HG02981 (cell line): ENCODE data around the gene VHLL.

Experiments
- ATAC-seq: cut with Tn5 transposase; IDR thresholded peaks from one replicate; pipeline ENCODE4 v1.9.1; 2021; ENCODE audit warnings: mild to moderate bottlenecking, moderate library complexity; ENCODE audit not compliant: unreplicated experiment

The VHLL gene

DNA sequence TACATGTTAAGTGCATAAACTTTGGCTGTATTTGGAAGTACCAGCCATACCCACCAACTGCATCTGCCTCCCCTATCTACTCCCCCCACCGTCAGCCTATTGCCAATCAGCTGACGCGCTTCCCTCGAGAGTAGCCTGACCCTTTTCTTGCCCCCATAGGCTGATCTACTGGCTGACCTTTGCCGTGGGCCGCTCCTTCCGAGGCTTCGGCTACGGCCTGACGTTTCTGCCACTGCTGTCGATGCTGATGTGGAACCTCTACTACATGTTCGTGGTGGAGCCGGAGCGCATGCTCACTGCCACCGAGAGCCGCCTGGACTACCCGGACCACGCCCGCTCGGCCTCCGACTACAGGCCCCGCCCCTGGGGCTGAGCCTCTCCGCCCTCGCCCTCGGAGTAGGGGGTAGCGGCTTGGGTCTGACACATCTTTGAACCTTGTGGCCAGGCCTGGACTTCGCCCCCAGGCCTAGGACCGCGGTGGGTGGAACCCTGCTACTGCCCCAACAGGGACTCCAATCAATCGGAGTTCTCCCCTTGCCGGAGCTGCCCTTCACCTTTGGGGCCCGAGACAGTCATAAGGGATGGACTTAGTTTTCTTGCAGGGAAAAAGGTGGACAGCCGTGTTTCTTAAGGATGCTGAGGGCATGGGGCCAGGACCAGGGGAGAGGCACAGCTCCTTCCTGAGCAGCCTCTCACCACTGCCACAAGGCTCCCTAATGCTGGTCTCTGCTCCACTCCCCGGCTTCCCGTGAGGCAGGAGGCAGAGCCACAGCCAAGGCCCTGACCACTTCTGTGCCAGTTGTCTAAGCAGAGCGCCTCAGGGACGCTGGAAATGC, 7.7 kb downstream of the VHLL start:
- ATAC-seq, result no peak

DNA sequence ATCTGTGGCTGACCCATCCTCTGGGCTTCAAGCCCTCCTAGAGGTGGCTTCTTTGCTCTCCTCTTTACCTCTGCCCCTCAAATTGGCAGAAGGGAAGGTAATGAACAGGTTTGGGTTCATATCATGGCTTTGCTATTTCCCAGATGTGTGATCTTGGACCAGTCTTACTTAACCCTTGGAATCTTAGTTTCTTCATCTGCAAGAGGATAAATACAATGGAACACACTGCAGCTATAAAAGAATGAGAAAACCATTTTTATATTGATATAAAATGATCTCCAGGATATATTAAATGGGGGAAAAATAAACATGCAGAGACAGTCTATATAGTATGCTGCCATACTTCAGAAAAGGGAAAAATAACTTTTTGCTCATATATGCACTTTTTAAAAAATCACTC, 9.2 kb downstream of the VHLL start:
- no peak for ATAC-seq

DNA sequence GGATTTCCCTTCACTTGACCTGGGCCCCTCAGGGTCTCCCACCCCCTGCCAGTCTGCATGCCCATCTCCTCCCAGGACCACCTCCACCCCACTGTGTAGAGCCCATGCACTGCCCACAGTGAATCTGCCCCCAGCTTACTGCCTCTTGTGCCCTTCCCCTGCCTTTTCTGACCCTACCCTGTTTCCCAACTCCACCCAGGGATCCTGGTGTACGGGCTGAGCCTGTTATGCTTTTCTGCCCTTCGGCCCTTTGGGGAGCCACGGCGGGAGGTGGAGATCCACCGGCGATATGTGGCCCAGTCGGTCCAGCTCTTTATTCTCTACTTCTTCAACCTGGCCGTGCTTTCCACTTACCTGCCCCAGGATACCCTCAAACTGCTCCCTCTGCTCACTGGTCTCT, 13.0 kb downstream of the VHLL start:
- no peak for ATAC-seq

DNA sequence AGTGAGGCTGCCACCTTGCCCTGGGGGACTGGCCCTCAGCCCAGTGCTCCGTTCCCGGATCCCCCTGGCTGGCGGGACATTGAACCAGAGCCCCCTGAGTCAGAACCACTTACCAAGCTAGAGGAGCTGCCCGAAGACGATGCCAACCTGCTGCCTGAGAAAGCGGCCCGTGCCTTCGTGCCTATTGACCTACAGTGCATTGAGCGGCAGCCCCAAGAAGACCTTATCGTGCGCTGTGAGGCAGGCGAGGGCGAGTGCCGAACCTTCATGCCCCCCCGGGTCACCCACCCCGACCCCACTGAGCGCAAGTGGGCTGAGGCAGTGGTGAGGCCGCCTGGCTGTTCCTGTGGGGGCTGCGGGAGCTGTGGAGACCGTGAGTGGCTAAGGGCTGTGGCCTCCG, 13.7 kb downstream of the VHLL start:
- no peak for ATAC-seq

DNA sequence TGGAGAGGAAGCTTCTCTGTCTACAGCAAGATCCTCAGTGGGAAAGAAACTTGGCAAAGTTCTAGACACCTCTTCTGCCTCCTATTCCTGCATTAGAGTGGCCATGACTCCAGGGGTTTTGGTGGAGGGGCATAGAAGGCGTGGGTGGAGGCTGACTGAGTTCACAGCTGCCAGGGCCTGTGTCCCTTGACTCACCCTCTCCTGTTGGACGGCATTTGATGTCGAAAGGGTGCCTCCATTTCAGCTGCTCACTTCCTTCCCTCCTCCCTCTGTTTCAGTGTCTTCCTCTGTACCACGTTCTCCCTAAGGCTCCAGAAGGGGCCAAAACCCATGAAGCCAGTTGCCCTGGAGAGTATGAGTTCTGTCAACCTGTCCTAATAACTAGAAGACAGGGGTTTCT, 14.3 kb downstream of the VHLL start:
- no peak for ATAC-seq

DNA sequence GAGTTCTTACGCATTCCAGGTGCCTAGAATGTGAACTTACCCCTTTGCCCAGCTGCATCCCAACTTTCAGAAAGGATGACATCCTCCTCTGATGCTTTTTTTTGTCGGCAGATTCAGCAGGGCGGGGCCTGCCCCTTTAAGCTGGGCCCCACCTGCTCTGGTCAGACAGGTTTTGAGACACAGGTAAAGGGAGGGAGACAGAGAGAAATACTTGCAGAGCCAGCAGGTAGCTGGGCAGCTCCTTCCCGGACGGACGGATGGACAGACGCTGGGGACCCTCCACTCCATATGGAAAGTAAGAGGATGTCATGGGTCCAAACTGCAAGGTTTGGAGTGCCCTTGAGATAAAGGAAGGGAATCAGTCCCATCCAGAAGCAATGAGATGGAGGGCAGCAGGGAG, 15.0 kb downstream of the VHLL start, which contains the start of gene TMEM79:
Gene TMEM79, plus strand, starts transcription at position 214 of the 400 bp plus-strand sequence. CDS start 902 bp downstream, outside the sequence.
- ATAC-seq, result no peak

DNA sequence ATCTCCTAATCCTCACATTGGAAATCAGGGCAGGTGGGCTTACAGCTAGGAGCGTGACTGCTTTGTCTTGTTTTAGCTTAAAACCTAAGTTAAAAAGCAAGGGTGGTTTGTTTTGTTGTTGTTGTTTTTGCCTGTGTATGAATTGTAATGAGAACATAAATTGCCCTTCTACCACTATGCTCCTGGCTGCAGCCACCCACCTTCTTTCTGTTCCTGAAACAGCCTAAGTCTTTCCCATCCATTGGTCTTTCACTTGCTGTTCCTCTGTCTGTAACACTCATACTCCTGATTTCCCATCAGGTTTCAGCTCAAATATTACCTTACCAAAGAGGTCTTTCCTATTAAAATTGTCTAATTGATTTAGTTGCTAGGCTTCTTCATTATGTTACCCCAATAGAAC, 15.6 kb downstream of the VHLL start:
- no peak for ATAC-seq

DNA sequence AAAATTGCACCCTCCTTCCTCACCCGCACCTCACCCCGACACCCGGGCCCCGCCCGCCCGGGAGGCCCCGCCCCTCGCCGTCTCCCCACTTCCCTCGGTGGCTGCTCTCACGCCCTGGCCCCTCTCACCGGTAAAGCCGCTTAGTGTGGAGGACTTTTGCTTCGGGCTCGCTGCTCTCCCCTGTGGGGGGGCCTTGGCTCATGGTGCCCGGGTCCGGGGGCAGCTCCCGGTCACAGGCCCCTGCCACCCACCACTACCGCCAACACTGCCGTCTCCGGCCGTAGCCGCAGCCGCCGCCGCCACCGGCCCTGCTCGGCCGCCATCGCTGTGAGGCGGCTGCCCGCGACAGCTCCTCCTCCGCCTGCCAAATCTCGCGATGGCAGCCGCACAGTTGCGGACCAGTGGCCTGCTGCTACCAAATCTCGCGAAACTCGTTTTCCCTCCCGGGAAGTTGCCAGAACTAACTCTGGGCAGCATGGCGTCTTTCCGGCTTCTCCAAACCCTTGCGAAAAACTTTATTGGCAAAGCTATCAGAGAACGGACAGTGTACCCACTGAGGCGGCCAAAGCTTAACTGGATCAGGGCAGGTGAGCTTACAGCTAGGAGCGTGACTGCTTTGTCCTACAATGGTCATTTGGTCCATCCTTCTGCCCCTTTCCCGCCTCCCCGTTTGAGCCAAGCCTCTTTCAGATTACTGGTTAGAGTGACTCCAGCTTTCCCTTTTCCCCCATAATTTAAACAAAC, 16.5 kb downstream of the VHLL start, which contains the start of gene SMG5:
Gene SMG5, minus strand, starts transcription at position 347 of the 744 bp plus-strand sequence. Its CDS starts 145 bp downstream, at position 202.
- peak; percentile 78 for ATAC-seq

DNA sequence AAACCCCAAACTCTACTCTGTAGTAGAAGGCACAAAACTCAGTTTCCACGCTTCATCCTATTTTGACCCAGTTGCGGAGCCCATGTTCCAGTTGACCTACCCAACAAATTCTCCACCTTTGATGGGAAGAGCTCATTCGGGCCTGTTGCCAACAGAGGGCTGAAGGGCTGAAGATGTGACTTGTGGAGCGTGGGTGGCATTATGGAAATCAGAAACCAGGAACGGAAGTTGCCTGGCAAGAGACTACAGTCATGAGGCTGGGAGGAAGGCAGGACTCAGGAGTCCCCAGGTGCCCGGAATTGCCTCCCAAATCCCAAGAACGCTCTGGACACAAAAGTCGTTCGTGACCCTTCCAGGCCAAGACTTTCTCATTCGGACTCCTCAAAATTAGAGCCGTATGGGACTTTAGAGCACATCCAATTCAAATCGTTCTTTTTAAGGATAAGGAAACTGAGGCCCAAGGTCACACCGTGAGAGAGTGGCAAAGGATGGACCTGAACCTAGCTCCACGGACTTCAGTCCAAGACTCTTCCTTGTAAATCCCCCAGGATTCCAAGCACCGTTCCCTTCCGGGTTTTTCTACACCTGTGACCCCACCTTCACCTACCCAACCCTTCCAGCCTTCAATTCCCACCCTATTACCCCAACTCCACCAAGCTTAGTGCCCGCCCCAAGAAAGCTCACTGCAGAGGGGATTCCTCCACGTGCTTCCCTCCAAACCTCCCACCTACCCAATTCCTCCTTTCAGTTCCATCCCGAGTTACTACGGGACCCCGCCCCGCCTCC, 17.2 kb downstream of the VHLL start:
- peak; percentile 3 for ATAC-seq

DNA sequence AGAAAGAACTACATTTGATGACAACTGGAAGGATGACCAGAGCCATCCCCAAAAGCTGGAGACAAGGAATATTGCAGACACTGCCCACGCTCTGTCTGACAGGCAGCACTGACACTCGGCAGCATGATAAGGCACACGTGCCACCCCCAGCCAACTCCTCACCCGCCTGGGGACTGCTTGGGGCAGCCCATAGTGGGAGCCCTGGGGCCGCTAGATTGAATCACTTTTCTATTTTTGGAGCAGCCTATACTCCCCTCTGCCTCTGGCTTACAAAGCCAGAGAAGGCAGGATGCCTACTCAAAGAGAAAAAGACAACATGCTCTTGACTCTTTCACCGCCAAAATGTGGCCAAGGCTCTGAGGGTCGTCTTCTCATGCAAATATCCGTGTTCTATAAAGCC, 17.8 kb downstream of the VHLL start:
- peak; percentile 37 for ATAC-seq

DNA sequence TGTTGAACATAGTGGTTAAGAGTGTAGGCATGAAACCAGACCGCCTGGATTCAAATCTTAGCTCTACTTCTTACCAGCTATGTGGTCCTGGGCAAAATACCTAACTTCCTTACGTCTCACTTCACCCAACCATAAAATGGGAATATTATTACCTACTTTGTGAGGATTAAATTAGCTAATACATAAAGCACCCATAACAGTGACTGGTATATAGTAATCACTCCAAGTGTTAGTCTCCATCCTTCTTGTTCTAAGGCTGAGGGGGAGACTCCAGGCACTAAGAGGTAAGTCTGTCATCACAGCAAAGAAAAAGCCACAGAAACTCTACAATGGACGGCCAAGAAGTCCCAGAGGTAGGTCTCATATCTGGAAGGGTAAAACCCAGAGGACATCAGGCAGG, 19.3 kb downstream of the VHLL start:
- no peak for ATAC-seq

DNA sequence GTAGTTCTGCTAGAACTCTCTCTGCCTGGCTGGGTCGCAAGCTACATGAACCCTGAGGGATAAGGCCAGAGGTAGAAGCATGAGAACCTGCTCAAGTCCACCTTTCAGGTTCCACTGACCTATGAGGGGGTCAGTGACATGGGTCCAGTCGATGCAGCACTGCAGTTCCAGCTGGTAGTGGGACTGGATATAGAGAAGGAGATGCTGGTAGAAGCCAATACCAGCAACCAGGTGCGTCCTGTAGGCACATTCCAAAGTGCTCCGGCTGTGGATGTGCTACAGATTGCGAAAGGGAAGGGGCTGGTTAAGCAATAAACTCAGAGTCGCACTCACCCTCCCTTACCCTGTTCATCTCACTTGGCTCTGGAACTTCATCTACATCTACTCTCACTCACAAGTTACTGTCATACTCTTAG, 22.1 kb downstream of the VHLL start:
- ATAC-seq, result no peak

DNA sequence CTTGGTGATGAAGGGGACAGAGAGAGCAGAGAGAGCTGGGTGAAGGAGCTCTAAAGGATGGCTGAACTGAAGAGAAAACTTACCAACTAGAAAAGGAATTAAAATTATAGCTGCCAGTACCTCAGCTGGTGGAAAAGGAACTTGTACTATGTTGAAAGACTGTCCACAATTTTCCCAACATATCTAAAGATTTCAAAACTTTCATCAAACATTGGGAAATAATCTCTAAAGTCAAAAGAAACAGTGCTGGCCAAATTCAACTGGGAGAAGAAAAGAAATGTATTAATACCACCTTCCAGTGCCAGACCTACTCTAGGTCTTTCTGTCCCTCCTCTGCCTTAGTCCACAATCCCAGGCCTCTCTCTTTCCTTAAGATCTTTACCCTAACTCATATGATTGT, 22.6 kb downstream of the VHLL start:
- ATAC-seq, result no peak

DNA sequence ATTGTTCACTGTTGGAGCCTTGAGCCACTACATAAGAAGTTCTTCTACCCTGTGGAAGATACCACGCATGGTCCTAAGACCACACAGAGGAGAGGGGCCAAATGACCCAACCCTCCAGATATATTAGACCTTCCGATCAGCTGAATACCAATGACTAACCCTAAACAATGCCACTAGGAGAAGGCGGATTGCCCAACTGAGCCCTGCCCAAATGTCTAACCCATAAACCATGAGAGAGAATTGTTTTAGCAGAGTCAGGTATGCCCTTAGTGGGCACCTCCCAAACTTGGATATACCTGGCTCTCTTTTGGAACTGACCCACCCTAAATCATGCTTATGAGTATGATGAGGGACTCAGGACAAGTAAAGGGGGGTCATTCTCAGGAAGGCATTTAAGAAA, 28.8 kb downstream of the VHLL start:
- no peak for ATAC-seq

DNA sequence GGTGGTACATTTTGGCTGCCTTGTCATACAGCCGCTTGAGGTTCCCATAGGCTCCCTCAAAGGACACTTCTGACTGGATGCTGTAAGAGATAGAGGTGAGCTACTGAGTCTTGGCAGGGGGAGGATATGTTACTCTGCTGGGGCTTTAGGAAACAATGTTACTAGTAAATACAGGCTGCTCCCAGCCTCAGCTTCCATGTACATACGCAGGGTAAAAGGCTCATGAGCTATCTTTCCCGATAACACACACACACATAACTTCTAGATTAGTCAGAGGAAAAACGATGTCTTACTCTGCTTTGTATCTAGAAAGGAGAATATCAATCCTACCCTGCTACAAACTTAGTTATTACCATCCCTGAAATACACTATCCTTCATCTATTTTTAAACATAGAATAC, 30.8 kb downstream of the VHLL start:
- no peak for ATAC-seq

DNA sequence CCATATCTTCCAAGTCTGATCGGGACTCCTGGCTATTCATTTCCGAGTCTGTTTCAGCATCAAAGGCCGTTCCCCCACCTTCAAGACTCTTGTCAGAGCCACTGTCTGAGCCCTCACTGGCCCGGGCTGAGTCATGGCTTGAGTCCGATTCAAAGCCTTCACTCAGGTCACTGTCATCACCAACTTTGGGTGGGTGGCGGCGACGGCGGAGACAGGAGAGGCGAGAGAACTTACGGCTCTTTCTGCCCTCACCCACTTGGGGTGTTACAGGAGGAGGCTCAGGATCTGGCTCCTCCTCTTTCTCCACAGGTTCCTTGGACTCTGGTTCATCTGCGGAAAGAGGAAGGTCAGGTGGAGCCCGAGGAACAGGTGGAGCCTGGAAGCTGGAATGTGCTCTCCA, 33.1 kb downstream of the VHLL start:
- no peak for ATAC-seq

DNA sequence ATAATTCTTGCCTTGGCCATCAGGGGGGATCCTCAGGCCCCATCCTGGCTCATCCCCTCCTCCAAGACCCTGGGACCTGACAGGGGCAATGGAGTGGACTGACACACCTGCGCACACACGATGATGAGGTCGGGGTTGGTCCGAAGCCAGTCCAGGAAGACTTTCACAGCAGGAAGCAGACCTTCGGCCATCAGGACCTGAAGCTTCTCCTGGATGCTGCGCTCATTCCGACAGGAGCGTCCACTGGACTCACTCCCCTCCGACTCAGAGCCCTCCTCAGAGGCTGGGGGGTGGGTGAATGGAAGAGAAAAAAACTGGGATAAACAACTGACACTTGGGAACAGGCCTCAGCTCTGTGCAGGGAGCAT, 35.8 kb downstream of the VHLL start:
- ATAC-seq, result no peak

DNA sequence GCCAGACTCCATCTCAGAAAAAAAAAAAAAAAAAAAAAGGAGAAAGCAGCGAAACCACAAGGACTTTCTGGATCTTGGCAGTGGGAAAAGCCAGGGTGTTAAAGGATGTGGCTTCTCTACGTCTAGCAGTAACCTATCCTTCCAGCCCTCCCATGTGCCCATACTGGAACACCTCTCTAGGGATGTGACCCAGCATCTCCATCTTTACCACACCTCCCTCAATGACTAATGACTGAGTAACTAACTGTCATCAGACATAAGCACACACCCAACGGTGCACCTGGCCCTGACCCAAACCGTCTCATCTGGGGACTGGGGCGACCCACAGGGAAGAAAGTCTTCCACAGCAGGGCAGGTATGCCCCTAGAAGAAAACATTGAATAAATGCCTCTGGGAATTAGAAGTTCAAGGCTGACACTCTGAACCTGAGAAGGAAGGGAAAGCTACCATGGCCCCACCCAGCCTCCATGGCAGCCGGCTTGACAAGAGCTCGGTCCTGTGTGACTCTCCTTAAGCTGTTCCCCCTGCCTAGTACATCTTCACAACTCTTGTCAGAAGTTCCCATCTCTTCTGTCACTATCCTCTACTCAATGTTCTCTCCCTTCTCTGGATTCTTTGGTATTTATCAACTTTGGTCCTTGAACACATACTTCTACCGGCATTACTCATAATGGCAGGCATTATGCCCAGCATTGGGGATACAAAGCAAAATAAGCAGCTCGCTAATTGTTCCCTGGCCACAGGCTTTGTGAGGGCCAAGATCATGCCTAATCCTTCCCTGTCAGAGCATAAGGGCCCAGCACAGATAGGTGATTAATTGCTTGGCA, 36.4 kb downstream of the VHLL start:
- ATAC-seq, result no peak

DNA sequence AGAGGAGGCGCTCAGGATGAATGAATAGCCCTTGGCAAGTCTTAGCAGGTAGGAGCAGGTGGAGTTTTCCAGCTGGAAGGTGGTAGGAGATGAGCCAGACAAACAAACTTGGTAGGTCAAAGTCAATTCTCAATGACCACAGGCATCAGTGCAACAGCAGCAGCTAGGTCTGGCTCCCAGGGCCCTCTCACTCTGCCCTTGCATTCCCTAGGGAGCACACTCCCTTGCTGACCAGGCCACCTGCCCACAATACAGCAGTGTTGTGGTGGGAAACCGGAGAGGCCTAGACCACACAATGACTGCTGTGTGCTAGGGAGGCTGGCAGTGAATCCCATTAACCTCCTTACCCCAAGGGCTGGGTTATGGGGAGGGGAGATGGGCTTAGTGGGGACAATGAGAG, 38.2 kb downstream of the VHLL start:
- no peak for ATAC-seq

DNA sequence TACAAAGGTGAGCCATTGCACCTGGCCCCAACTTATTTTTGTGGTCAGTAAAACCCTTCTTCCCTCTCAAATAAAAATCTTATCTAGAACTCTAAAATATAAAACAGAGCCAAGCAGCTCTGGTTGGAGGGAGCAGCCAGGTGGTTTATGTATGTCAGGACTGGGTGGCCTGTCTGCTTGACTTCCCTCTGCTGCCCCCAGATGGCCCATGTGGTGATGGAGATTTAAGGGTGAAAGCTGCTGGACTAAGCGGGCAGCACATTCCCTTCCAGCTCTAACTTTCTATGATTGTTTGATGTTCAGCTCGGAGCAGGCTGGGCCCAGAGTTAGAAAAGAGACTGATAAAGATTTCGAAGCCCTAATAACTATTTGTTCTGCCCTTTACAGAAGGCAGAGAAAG, 39.3 kb downstream of the VHLL start:
- ATAC-seq, result no peak

DNA sequence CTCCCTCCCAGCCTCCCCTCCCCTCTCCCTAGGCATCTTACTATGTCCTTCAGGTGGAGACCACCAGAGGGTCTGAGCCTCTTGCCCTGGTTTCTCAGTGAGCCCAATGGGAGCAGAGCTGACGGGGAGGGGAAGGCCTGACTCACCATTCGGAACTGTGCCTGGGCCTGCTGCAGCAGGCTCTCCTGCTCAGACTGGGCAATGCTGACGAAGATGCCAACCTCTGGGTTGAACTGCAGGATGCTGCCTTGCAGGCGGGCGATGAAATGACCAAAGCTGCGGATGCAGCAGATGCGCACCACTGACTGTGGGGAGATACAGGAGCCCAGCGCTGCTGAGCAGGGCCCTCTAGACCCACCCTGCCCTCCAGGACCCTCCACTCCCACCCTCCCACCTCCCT, 40.2 kb downstream of the VHLL start:
- ATAC-seq, result no peak
